Measurements from ENCODE around the gene KHDRBS2. TPM values are rescaled to one million over a fixed set of nuclear protein-coding genes. Genes with fewer than 3 reads are reported as not detected.

Gene KHDRBS2
- total RNA-seq, 1 experiment from 2014 or later, result not detected

GRCh38 chr6:62035952-62036351 is 250.1 kb downstream of the KHDRBS2 start:
- DNase-seq (ENCODE audit: low spot score), result no peak

- DNase-seq (ENCODE audit: low spot score), result no peak
These were observed 272.3 kb downstream of the KHDRBS2 start for GRCh38 chr6:62013719-62014118.

GRCh38 chr6:62009445-62009844 is 276.6 kb downstream of the KHDRBS2 start:
- no peak for DNase-seq (ENCODE audit: low spot score)

- no peak for DNase-seq (ENCODE audit: low spot score)
These were observed 296.4 kb downstream of the KHDRBS2 start for GRCh38 chr6:61989616-61990015.

- no peak for DNase-seq (ENCODE audit: low spot score)
These were observed 305.4 kb downstream of the KHDRBS2 start for GRCh38 chr6:61980622-61981021.

- no peak for DNase-seq (ENCODE audit: low spot score)
These were observed 308.1 kb downstream of the KHDRBS2 start for GRCh38 chr6:61977947-61978346.

GRCh38 chr6:61977099-61977498 is 308.9 kb downstream of the KHDRBS2 start:
- DNase-seq (ENCODE audit: low spot score), result no peak

- DNase-seq (ENCODE audit: low spot score), result no peak
These were observed 326.8 kb downstream of the KHDRBS2 start for GRCh38 chr6:61959196-61959595.

GRCh38 chr6:61953851-61954250 is 332.2 kb downstream of the KHDRBS2 start:
- no peak for DNase-seq (ENCODE audit: low spot score)

GRCh38 chr6:61951586-61951985 is 334.4 kb downstream of the KHDRBS2 start:
- no peak for DNase-seq (ENCODE audit: low spot score)

- no peak for DNase-seq (ENCODE audit: low spot score)
These were observed 335.2 kb downstream of the KHDRBS2 start for GRCh38 chr6:61950811-61951210.

- no peak for DNase-seq (ENCODE audit: low spot score)
These were observed 336.1 kb downstream of the KHDRBS2 start for GRCh38 chr6:61949971-61950370.

- no peak for DNase-seq (ENCODE audit: low spot score)
These were observed 336.9 kb downstream of the KHDRBS2 start for GRCh38 chr6:61949161-61949560.

GRCh38 chr6:61947311-61947947 is 338.6 kb downstream of the KHDRBS2 start:
- no peak for DNase-seq (ENCODE audit: low spot score)

GRCh38 chr6:61940919-61941318 is 345.1 kb downstream of the KHDRBS2 start:
- no peak for DNase-seq (ENCODE audit: low spot score)

GRCh38 chr6:61935242-61935846 is 350.7 kb downstream of the KHDRBS2 start:
- DNase-seq (ENCODE audit: low spot score), result no peak

- DNase-seq (ENCODE audit: low spot score), result no peak
These were observed 376.5 kb downstream of the KHDRBS2 start for GRCh38 chr6:61909486-61909885.

GRCh38 chr6:61901748-61902147 is 384.3 kb downstream of the KHDRBS2 start:
- no peak for DNase-seq (ENCODE audit: low spot score)

GRCh38 chr6:61894536-61894935 is 391.5 kb downstream of the KHDRBS2 start:
- no peak for DNase-seq (ENCODE audit: low spot score)

- peak; percentile 74 for DNase-seq (ENCODE audit: low spot score)
These were observed 398.6 kb downstream of the KHDRBS2 start for GRCh38 chr6:61887423-61887822.

- peak; percentile 14 for DNase-seq (ENCODE audit: low spot score)
These were observed 399.3 kb downstream of the KHDRBS2 start for GRCh38 chr6:61886608-61887259.

- no peak for DNase-seq (ENCODE audit: low spot score)
These were observed 416.2 kb downstream of the KHDRBS2 start for GRCh38 chr6:61869632-61870400.
